ENCODE measurements around the gene BTNL2.
A peak's percentile ranks its signal among the peaks of the same experiment; 100 is the strongest.

DNA sequence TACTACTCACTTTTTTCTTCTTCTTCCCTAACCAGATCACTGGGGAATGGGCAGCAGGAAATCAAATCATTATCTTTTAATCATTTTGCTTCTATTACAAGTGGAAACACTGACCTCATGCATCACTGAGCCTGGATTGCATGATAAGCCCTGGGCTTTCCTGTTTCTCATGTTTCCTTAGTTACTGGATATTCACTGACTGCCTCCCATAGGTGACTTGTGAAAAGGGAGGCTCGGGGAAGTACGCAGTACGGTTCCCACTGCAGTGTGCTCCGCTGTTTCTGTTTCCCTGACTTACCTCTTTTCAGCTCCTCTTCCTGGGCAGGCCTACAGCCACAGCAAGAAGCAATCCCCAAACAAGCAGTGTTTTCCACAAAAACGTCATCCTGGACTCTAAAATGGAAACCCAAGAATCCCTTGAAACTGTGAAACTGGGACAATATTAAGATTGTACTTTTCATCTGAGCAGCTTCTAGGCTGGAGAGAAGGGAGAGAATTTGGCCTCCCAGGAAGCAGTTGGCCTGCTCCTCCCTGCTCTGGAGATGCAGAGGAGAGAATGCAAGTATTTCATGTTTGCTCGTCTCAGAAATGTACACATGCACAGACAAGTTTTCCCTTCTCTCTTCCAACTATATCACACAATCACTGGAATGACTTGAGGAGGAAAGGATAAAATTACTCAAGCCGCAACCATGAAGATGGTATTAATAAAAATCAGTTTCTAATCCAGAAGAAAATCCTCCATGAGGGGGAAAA, 13.1 kb downstream of the BTNL2 start:
- TF ChIP-seq, protein P1, sequence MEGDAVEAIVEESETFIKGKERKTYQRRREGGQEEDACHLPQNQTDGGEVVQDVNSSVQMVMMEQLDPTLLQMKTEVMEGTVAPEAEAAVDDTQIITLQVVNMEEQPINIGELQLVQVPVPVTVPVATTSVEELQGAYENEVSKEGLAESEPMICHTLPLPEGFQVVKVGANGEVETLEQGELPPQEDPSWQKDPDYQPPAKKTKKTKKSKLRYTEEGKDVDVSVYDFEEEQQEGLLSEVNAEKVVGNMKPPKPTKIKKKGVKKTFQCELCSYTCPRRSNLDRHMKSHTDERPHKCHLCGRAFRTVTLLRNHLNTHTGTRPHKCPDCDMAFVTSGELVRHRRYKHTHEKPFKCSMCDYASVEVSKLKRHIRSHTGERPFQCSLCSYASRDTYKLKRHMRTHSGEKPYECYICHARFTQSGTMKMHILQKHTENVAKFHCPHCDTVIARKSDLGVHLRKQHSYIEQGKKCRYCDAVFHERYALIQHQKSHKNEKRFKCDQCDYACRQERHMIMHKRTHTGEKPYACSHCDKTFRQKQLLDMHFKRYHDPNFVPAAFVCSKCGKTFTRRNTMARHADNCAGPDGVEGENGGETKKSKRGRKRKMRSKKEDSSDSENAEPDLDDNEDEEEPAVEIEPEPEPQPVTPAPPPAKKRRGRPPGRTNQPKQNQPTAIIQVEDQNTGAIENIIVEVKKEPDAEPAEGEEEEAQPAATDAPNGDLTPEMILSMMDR (conservative IDR thresholded peaks at IDR 0.05; ENCODE audit: low read depth, low read length): peak; percentile 33; the same call in 1 of the 2 replicates
- TF ChIP-seq EZH2 (IDR thresholded peaks at IDR 0.05; ENCODE audit: low read length, unreplicated experiment): no peak

All from PC-3 (cell line).